Measurements from ENCODE around the gene PRKN.

- no peak for TF ChIP-seq CTCF (IDR thresholded peaks at IDR 0.05; ENCODE audit: extremely low read depth in 1 of 2, insufficient read depth in 1 of 2, low read depth in 1 of 2, low read length in 2 of 2)
- no peak for TF ChIP-seq POLR2A (IDR thresholded peaks at IDR 0.05; ENCODE audit: low read depth, low read length)
Observed at GRCh38 chr6:161481786-161482516, 1245.6 kb downstream of the PRKN start.

Measured in endothelial cell of umbilical vein (primary cell).